Measurements from ENCODE around the gene HMHB1.
"Not testable (repeated sequence)": the region's sequence is repeated elsewhere in the genome, so short reads cannot be mapped to it uniquely, and the experiment has no call there.

HMHB1 gene

GRCh38 chr5:143805861-143806260, 6.1 kb upstream of the HMHB1 start:
- DNase-seq: no peak

GRCh38 chr5:143806579-143806978, 5.4 kb upstream of the HMHB1 start:
- peak; percentile 11 for DNase-seq

- no peak for DNase-seq
Measured at GRCh38 chr5:143807401-143807800, 4.6 kb upstream of the HMHB1 start.

- DNase-seq: not testable (repeated sequence)
Measured at GRCh38 chr5:143816370-143816769, 4.4 kb downstream of the HMHB1 start.

GRCh38 chr5:143819716-143820115, 7.8 kb downstream of the HMHB1 start:
- DNase-seq: no peak

GRCh38 chr5:143820451-143820850, 8.5 kb downstream of the HMHB1 start:
- no peak for DNase-seq

- peak; percentile 92 for DNase-seq
Measured at GRCh38 chr5:143824851-143825720, 13.1 kb downstream of the HMHB1 start.

- DNase-seq: peak; percentile 40
Measured at GRCh38 chr5:143826951-143827444, 15.0 kb downstream of the HMHB1 start.

- peak; percentile 95 for DNase-seq
Measured at GRCh38 chr5:143828710-143829109, 16.7 kb downstream of the HMHB1 start.

GRCh38 chr5:143833177-143833576, 21.2 kb downstream of the HMHB1 start:
- DNase-seq: no peak

GRCh38 chr5:143835251-143835650, 23.3 kb downstream of the HMHB1 start:
- no peak for DNase-seq

- no peak for DNase-seq
Measured at GRCh38 chr5:143836161-143836725, 24.3 kb downstream of the HMHB1 start.

- DNase-seq: no peak
Measured at GRCh38 chr5:143837306-143837848, 25.4 kb downstream of the HMHB1 start.

- DNase-seq: peak; percentile 21
Measured at GRCh38 chr5:143841446-143841845, 29.5 kb downstream of the HMHB1 start.

- DNase-seq: no peak
Measured at GRCh38 chr5:143842920-143843319, 31.0 kb downstream of the HMHB1 start.

- no peak for DNase-seq
Measured at GRCh38 chr5:143843461-143843860, 31.5 kb downstream of the HMHB1 start.

- DNase-seq: peak; percentile 56
Measured at GRCh38 chr5:143850050-143850683, 38.2 kb downstream of the HMHB1 start.

- DNase-seq: no peak
Measured at GRCh38 chr5:143851383-143851782, 39.4 kb downstream of the HMHB1 start.

- no peak for DNase-seq
Measured at GRCh38 chr5:143860211-143860610, 48.2 kb downstream of the HMHB1 start.

GRCh38 chr5:143862271-143862670, 50.3 kb downstream of the HMHB1 start:
- peak; percentile 41 for DNase-seq

GRCh38 chr5:143865426-143866025, 53.6 kb downstream of the HMHB1 start:
- DNase-seq: no peak

Data from OCI-M1 (cell line).